Naive thymus-derived CD4-positive, alpha-beta T cell (primary cell): Measurements from ENCODE around the gene KLHL18. TPM values are rescaled to one million over a fixed set of nuclear protein-coding genes. Genes with fewer than 3 reads are reported as not detected.
"Not testable (repeated sequence)": the region's sequence is repeated elsewhere in the genome, so short reads cannot be mapped to it uniquely, and the experiment has no call there.

Experiments
- ATAC-seq: fragments of 150-1000 bp; cut with Tn5 transposase; 2 replicates; pipeline ENCODE4 v1.10.0; 2021; ENCODE audit warnings: mild to moderate bottlenecking, moderate library complexity
- CTCF ChIA-PET: fragments of 350-600 bp; sonication (Branson Sonifier 250); formaldehyde crosslinking; loops from one replicate; lab custom pipeline; 2021; ENCODE audit warnings: antibody characterized with exemption; lab: Charles Lee
- POLR2A ChIA-PET: fragments of 350-600 bp; sonication (Branson Sonifier 250); formaldehyde crosslinking; loops from one replicate; lab custom pipeline; 2021; ENCODE audit warnings: antibody characterized with exemption, inconsistent platforms; lab: Charles Lee
- DNase-seq, 9 donors: peaks; one replicate each; pipeline versions ENCODE4 v3.0.0 to v3.0.0-alpha.2; 2020 to 2022; ENCODE audit warnings: mixed read lengths in 1 of 9
- H3K27ac ChIP-seq: one replicate; pipeline ENCODE4 v1.7.0; 2013; ENCODE audit warnings: mild to moderate bottlenecking, low read depth, low read length, moderate library complexity
- H3K27me3 ChIP-seq, 2 donors: one replicate each; pipeline ENCODE4 v1.7.0; 2013; ENCODE audit warnings: low read length in 2 of 2, mild to moderate bottlenecking in 2 of 2, moderate library complexity in 2 of 2; ENCODE audit not compliant: control insufficient read depth in 2 of 2, insufficient read depth in 2 of 2
- H3K36me3 ChIP-seq, 3 experiments: 1 replicate in 2 of 3; 2 replicates in 1 of 3; pipeline ENCODE4 v1.7.0; 2013; ENCODE audit warnings: low read length in 3 of 3, mild to moderate bottlenecking in 3 of 3, moderate library complexity in 1 of 3; ENCODE audit not compliant: insufficient read depth in 3 of 3, control insufficient read depth in 2 of 3
- H3K4me1 ChIP-seq, 2 donors: one replicate each; pipeline ENCODE4 v1.7.0; 2013; ENCODE audit warnings: low read length in 2 of 2, mild to moderate bottlenecking in 2 of 2, moderate library complexity in 1 of 2; ENCODE audit not compliant: control insufficient read depth in 2 of 2, insufficient read depth in 2 of 2
- H3K4me3 ChIP-seq: 2 replicates; pipeline ENCODE4 v1.7.0; 2013; ENCODE audit warnings: mild to moderate bottlenecking, low read length
- H3K9me3 ChIP-seq, 3 experiments: 1 replicate in 2 of 3; 2 replicates in 1 of 3; pipeline ENCODE4 v1.7.0; 2013; ENCODE audit warnings: low read length in 3 of 3; ENCODE audit not compliant: control insufficient read depth in 2 of 3
- H3K27ac Mint-ChIP-seq, 9 donors: one replicate each; pipeline ENCODE4 v1.8.0; 2020 to 2022; ENCODE audit warnings: mixed read lengths in 9 of 9, mild to moderate bottlenecking in 8 of 9, moderate library complexity in 5 of 9, inconsistent platforms in 2 of 9
- H3K27me3 Mint-ChIP-seq, 5 donors: one replicate each; pipeline ENCODE4 v1.8.0; 2021 to 2022; ENCODE audit warnings: mixed read lengths in 5 of 5, mild to moderate bottlenecking in 1 of 5
- H3K36me3 Mint-ChIP-seq, 5 donors: one replicate each; pipeline ENCODE4 v1.8.0; 2020 to 2022; ENCODE audit warnings: mixed read lengths in 5 of 5, mild to moderate bottlenecking in 3 of 5, inconsistent platforms in 1 of 5
- H3K4me1 Mint-ChIP-seq, 7 donors: one replicate each; pipeline ENCODE4 v1.8.0; 2020 to 2022; ENCODE audit warnings: mixed read lengths in 7 of 7, mild to moderate bottlenecking in 3 of 7, inconsistent platforms in 1 of 7
- H3K4me3 Mint-ChIP-seq, 10 donors: one replicate each; pipeline ENCODE4 v1.8.0; 2020 to 2022; ENCODE audit warnings: mild to moderate bottlenecking in 10 of 10, mixed read lengths in 10 of 10, moderate library complexity in 6 of 10, inconsistent platforms in 2 of 10
- H3K9me3 Mint-ChIP-seq, 11 donors: one replicate each; pipeline ENCODE4 v1.8.0; 2020 to 2022; ENCODE audit warnings: mixed read lengths in 11 of 11, mild to moderate bottlenecking in 4 of 11, inconsistent platforms in 1 of 11, moderate library complexity in 1 of 11
- intact Hi-C, 2 donors: fragments of 100-400 bp; cut with micrococcal nuclease; formaldehyde crosslinking; loops; one replicate each; pipeline ENCODE4 v1.15.1; 2023
- polyA plus RNA-seq, 2 donors: library from polyadenylated mRNA; unstranded; fragments of 300-500 nt; fragmentation: Illumina TruSeq; gene quantifications; one replicate each; pipeline ENCODE4 v1.2.3, GENCODE V29; 2021
- total RNA-seq, 6 experiments: library from RNA in 5 of 6; stranded (reverse) in 5 of 6; gene quantifications; 1 replicate in 5 of 6; 2 replicates in 1 of 6; pipeline ENCODE4 v1.2.3 and lab custom pipeline; 2021 to 2026

Gene KLHL18
- total and polyA plus RNA-seq, 7 experiments from 2014 or later: 8.8 to 47.5 (median 23.0) TPM

- no peak overlapping the region for H3K4me3 Mint-ChIP-seq
- no peak for ATAC-seq
- peaks cover 0 to 3% (median 0%) of the 10 kb centered on the region in 11 donors for H3K9me3 Mint-ChIP-seq
- H3K36me3 ChIP-seq: peaks cover 0 to 13% (median 0%) of the 10 kb centered on the region in 3 experiments
- H3K9me3 ChIP-seq: no peaks in the 10 kb centered on the region
- intact Hi-C loops: no loop called here
- POLR2A ChIA-PET: no interaction called here
- no peak overlapping the region for H3K4me3 ChIP-seq
- DNase-seq: no peak
- CTCF ChIA-PET: no interaction called here
- H3K36me3 Mint-ChIP-seq: peaks cover 0 to 10% (median 7%) of the 10 kb centered on the region in 5 donors
- no peak overlapping the region for H3K27ac ChIP-seq
- no peaks in the 10 kb centered on the region for H3K27me3 Mint-ChIP-seq
- H3K4me1 Mint-ChIP-seq: peaks cover 7 to 31% (median 16%) of the 10 kb centered on the region in 7 donors
- H3K27me3 ChIP-seq: no peaks in the 10 kb centered on the region
- H3K4me1 ChIP-seq: no peaks in the 10 kb centered on the region
- H3K27ac Mint-ChIP-seq: peak overlapping the region in 3 of 9 donors; percentile 1 to 30 (median 21)
Observed at GRCh38 chr3:47315069-47315647, 32.4 kb downstream of the KLHL18 start.

- POLR2A ChIA-PET, H3K27ac ChIP-seq, H3K36me3 Mint-ChIP-seq, H3K27me3 Mint-ChIP-seq, H3K4me3 ChIP-seq, H3K4me1 ChIP-seq, H3K9me3 ChIP-seq, H3K4me3 Mint-ChIP-seq, ATAC-seq, H3K27me3 ChIP-seq, DNase-seq, intact Hi-C loops, H3K9me3 Mint-ChIP-seq: not testable (repeated sequence)
- peaks cover 5 to 22% (median 11%) of the 10 kb centered on the region in 7 donors for H3K4me1 Mint-ChIP-seq
- peak overlapping the region in 1 of 9 donors; percentile 8 for H3K27ac Mint-ChIP-seq
- peaks cover 0 to 19% (median 0%) of the 10 kb centered on the region in 3 experiments for H3K36me3 ChIP-seq
- CTCF ChIA-PET: interaction anchor here (0.6 kb wide), 1 partner anchor 612 kb away, joined by 3 read pairs; no protein-coding TSS in a partner anchor
Observed at GRCh38 chr3:47316151-47316550, 33.4 kb downstream of the KLHL18 start.

- Histone ChIP-seq H3K4me1 (no peaks in the 10 kb centered on the region), H3K4me3 (no peak overlapping the region), H3K27ac (no peak overlapping the region), H3K36me3 (peaks cover 0 to 43% (median 0%) of the 10 kb centered on the region in 3 experiments), H3K9me3 (no peaks in the 10 kb centered on the region), H3K27me3 (no peaks in the 10 kb centered on the region)
- intact Hi-C loops: no loop called here
- H3K27me3 Mint-ChIP-seq: no peaks in the 10 kb centered on the region
- H3K4me3 Mint-ChIP-seq: no peak overlapping the region
- DNase-seq (no peak), ATAC-seq (no peak)
- ChIA-PET CTCF (no interaction called here), POLR2A (no interaction called here)
- peaks cover 0 to 30% (median 7%) of the 10 kb centered on the region in 5 donors for H3K36me3 Mint-ChIP-seq
- H3K4me1 Mint-ChIP-seq: peaks cover 1 to 12% (median 9%) of the 10 kb centered on the region in 7 donors
- no peaks in the 10 kb centered on the region for H3K9me3 Mint-ChIP-seq
- peak overlapping the region in 1 of 9 donors; percentile 60 for H3K27ac Mint-ChIP-seq
Observed at GRCh38 chr3:47318916-47319315, 36.2 kb downstream of the KLHL18 start.

- Histone ChIP-seq H3K36me3 (peaks cover 0 to 47% (median 0%) of the 10 kb centered on the region in 3 experiments), H3K27ac (no peak overlapping the region), H3K4me1 (no peaks in the 10 kb centered on the region), H3K27me3 (no peaks in the 10 kb centered on the region), H3K9me3 (no peaks in the 10 kb centered on the region), H3K4me3 (no peak overlapping the region)
- ChIA-PET CTCF (interaction anchor here (1.0 kb wide), 1 partner anchor 16 kb away, joined by 3 read pairs; no protein-coding TSS in a partner anchor), POLR2A (no interaction called here)
- Mint-ChIP-seq H3K27ac (no peak overlapping the region), H3K4me3 (no peak overlapping the region), H3K9me3 (no peaks in the 10 kb centered on the region), H3K36me3 (peaks cover 0 to 30% (median 7%) of the 10 kb centered on the region in 5 donors), H3K27me3 (no peaks in the 10 kb centered on the region), H3K4me1 (peaks cover 0 to 9% (median 2%) of the 10 kb centered on the region in 7 donors)
- intact Hi-C loops: loop anchor here (5.0 to 10.0 kb wide), 2 partner anchors 303 to 405 kb away; no protein-coding TSS in a partner anchor
- DNase-seq (no peak), ATAC-seq (no peak)
Observed at GRCh38 chr3:47319956-47320355, 37.2 kb downstream of the KLHL18 start.

GRCh38 chr3:47323431-47324277 is 40.9 kb downstream of the KLHL18 start:
- Mint-ChIP-seq H3K4me1 (peaks cover 0 to 8% (median 0%) of the 10 kb centered on the region in 7 donors), H3K9me3 (no peaks in the 10 kb centered on the region), H3K36me3 (peaks cover 0 to 39% (median 10%) of the 10 kb centered on the region in 5 donors), H3K27ac (peak overlapping the region in 8 of 9 donors; percentile 25 to 81 (median 54)), H3K4me3 (no peak overlapping the region), H3K27me3 (no peaks in the 10 kb centered on the region)
- intact Hi-C loops: loop anchor here (1.0 to 10.0 kb wide), 9 partner anchors 41 to 618 kb away; partner anchors contain the start of genes KIF9 (in 2 of the 2), KLHL18 (in 2 of the 2) and SETD2 (in 1 of the 2)
- DNase-seq: peak in 2 of 9 donors; percentile 2
- Histone ChIP-seq H3K4me1 (no peaks in the 10 kb centered on the region), H3K9me3 (no peaks in the 10 kb centered on the region), H3K27ac (no peak overlapping the region), H3K27me3 (no peaks in the 10 kb centered on the region), H3K36me3 (peaks cover 0 to 72% (median 0%) of the 10 kb centered on the region in 3 experiments), H3K4me3 (no peak overlapping the region)
- ATAC-seq: peak; percentile 6
- ChIA-PET POLR2A (interaction anchor here (1.0 kb wide), 1 partner anchor 159 kb away, joined by 5 read pairs; the partner anchor contains the start of gene SETD2), CTCF (interaction anchor here (0.5 to 1.6 kb wide), 11 partner anchors 10 to 453 kb away, joined by 3 to 6 read pairs (median 3); no protein-coding TSS in a partner anchor)

- H3K9me3 Mint-ChIP-seq: no peaks in the 10 kb centered on the region
- peaks cover 0 to 75% (median 0%) of the 10 kb centered on the region in 3 experiments for H3K36me3 ChIP-seq
- ChIA-PET POLR2A (interaction anchor here (1.0 kb wide), 1 partner anchor 160 kb away, joined by 5 read pairs; the partner anchor contains the start of gene SETD2), CTCF (interaction anchor here (0.8 to 1.6 kb wide), 7 partner anchors 10 to 389 kb away, joined by 3 to 6 read pairs (median 3); no protein-coding TSS in a partner anchor)
- intact Hi-C loops: loop anchor here (1.0 to 10.0 kb wide), 9 partner anchors 42 to 619 kb away; partner anchors contain the start of genes KIF9 (in 2 of the 2), KLHL18 (in 2 of the 2) and SETD2 (in 1 of the 2)
- no peaks in the 10 kb centered on the region for H3K4me1 ChIP-seq
- H3K4me1 Mint-ChIP-seq: peaks cover 0 to 8% (median 0%) of the 10 kb centered on the region in 7 donors
- ATAC-seq (peak; percentile 72), DNase-seq (peak in 8 of 9 donors; percentile 22 to 58 (median 40))
- H3K36me3 Mint-ChIP-seq: peaks cover 0 to 41% (median 10%) of the 10 kb centered on the region in 5 donors
- H3K27me3 Mint-ChIP-seq: no peaks in the 10 kb centered on the region
- H3K27ac Mint-ChIP-seq: no peak overlapping the region
- H3K9me3 ChIP-seq: no peaks in the 10 kb centered on the region
- H3K4me3 Mint-ChIP-seq: no peak overlapping the region
- no peak overlapping the region for H3K4me3 ChIP-seq
- no peak overlapping the region for H3K27ac ChIP-seq
- no peaks in the 10 kb centered on the region for H3K27me3 ChIP-seq
Observed at GRCh38 chr3:47324278-47324865, 41.6 kb downstream of the KLHL18 start.
